Measurements from ENCODE around the gene FAM241B.

FAM241B gene

GRCh38 chr10:69652111-69652856, 22.2 kb downstream of the FAM241B start:
- in situ Hi-C loops (cut with HindIII; ENCODE audit: low sequenced_read_pairs), result no loop called here
- TF ChIP-seq CTCF (IDR thresholded peaks at IDR 0.05; ENCODE audit: low read depth, low read length), result no peak
- H3K4me3 ChIP-seq (ENCODE audit: low read depth, low read length), result no peak overlapping the region
- no peak for DNase-seq (ENCODE audit: low read depth, low spot score)

GRCh38 chr10:69652857-69653199, 22.8 kb downstream of the FAM241B start:
- DNase-seq (ENCODE audit: low read depth, low spot score), result no peak
- in situ Hi-C loops (cut with HindIII; ENCODE audit: low sequenced_read_pairs), result no loop called here
- H3K4me3 ChIP-seq (ENCODE audit: low read depth, low read length), result no peak overlapping the region
- no peak for TF ChIP-seq CTCF (IDR thresholded peaks at IDR 0.05; ENCODE audit: low read depth, low read length)

GRCh38 chr10:69653561-69653960, 23.5 kb downstream of the FAM241B start:
- in situ Hi-C loops (cut with HindIII; ENCODE audit: low sequenced_read_pairs), result no loop called here
- DNase-seq (ENCODE audit: low read depth, low spot score), result no peak
- H3K4me3 ChIP-seq (ENCODE audit: low read depth, low read length), result no peak overlapping the region
- no peak for TF ChIP-seq CTCF (IDR thresholded peaks at IDR 0.05; ENCODE audit: low read depth, low read length)

GRCh38 chr10:69655124-69655867, 25.2 kb downstream of the FAM241B start:
- no peak for DNase-seq (ENCODE audit: low read depth, low spot score)
- H3K4me3 ChIP-seq (ENCODE audit: low read depth, low read length), result no peak overlapping the region
- in situ Hi-C loops (cut with HindIII; ENCODE audit: low sequenced_read_pairs), result no loop called here
- no peak for TF ChIP-seq CTCF (IDR thresholded peaks at IDR 0.05; ENCODE audit: low read depth, low read length)

- no peak for TF ChIP-seq CTCF (IDR thresholded peaks at IDR 0.05; ENCODE audit: low read depth, low read length)
- no peak for DNase-seq (ENCODE audit: low read depth, low spot score)
- in situ Hi-C loops (cut with HindIII; ENCODE audit: low sequenced_read_pairs), result no loop called here
- no peak overlapping the region for H3K4me3 ChIP-seq (ENCODE audit: low read depth, low read length)
These were observed 26.0 kb downstream of the FAM241B start for GRCh38 chr10:69655868-69656555.

- no peak for TF ChIP-seq CTCF (IDR thresholded peaks at IDR 0.05; ENCODE audit: low read depth, low read length)
These were observed 26.8 kb downstream of the FAM241B start for GRCh38 chr10:69656742-69657269.

More at GRCh38 chr10:69656742-69657269, 26.8 kb downstream of the FAM241B start:
- in situ Hi-C loops (cut with HindIII; ENCODE audit: low sequenced_read_pairs), result no loop called here
- no peak for DNase-seq (ENCODE audit: low read depth, low spot score)
- no peak overlapping the region for H3K4me3 ChIP-seq (ENCODE audit: low read depth, low read length)

Data from astrocyte of the spinal cord (primary cell).